Measurements from ENCODE around the gene ATP8B4. TPM values are rescaled to one million over a fixed set of nuclear protein-coding genes. Genes with fewer than 3 reads are reported as not detected.

ATP8B4 gene
- total and polyA plus RNA-seq, 2 donors (not counting 3 experiments of a cell fraction or from before 2014, with no cell fraction given): not detected

- Histone ChIP-seq H3K4me3 (replicated peaks in 1 of 3; ENCODE audit: insufficient read depth in 1 of 3, low read depth in 1 of 3, low read length in 3 of 3) (no peak overlapping the region), H3K4me1 (ENCODE audit: control insufficient read depth, extremely low read depth, insufficient read depth, low read length) (peaks cover 5% of the 10 kb centered on the region), H2AFZ (ENCODE audit: low read depth, low read length) (no peak overlapping the region), H3K9ac (replicated peaks; ENCODE audit: extremely low read depth, insufficient read depth, low read length) (no peak overlapping the region), H4K20me1 (replicated peaks; ENCODE audit: control insufficient read depth, extremely low read depth, insufficient read depth, low read length) (no peaks in the 10 kb centered on the region), H3K79me2 (ENCODE audit: control insufficient read depth, insufficient read depth, low read length) (no peaks in the 10 kb centered on the region), H3K4me2 (ENCODE audit: insufficient read depth, low read length) (no peak overlapping the region), H3K9me3 (replicated peaks; ENCODE audit: control insufficient read depth, insufficient read depth, low read length) (no peaks in the 10 kb centered on the region), H3K27me3 (ENCODE audit: control insufficient read depth in 2 of 2, insufficient read depth in 2 of 2, low read length in 2 of 2) (no peaks in the 10 kb centered on the region), H3K9me1 (replicated peaks; ENCODE audit: control insufficient read depth, extremely low read depth, insufficient read depth, low read length) (no peaks in the 10 kb centered on the region), H3K36me3 (ENCODE audit: control insufficient read depth in 2 of 2, extremely low read depth in 1 of 2, insufficient read depth in 2 of 2, low read length in 2 of 2) (no peaks in the 10 kb centered on the region), H3K27ac (ENCODE audit: insufficient read depth, low read depth, low read length) (no peak overlapping the region)
- intact Hi-C loops (cut with micrococcal nuclease) (loop anchor here (10.0 kb wide), 1 partner anchor 987 kb away; the partner anchor contains the start of gene COPS2), dilution Hi-C loops (cut with MboI; ENCODE audit: extremely low pct_ligation_motif_present, low sequenced_read_pairs) (no loop called here)
- ChIA-PET POLR2A (no interaction called here), CTCF (no interaction called here)
- BruUV-seq (replicated peaks): no TSS peak
- FAIRE-seq (no peak), DNase-seq (ENCODE audit: low read depth, low spot score) (no peak)
- TF ChIP-seq, protein P1, sequence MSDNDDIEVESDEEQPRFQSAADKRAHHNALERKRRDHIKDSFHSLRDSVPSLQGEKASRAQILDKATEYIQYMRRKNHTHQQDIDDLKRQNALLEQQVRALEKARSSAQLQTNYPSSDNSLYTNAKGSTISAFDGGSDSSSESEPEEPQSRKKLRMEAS (IDR thresholded peaks at IDR 0.05; ENCODE audit: insufficient read depth, insufficient read length): no peak
- TF ChIP-seq FOS (IDR thresholded peaks at IDR 0.05; ENCODE audit: borderline replicate concordance, insufficient read depth, low read length) (no peak), MYC (IDR thresholded peaks at IDR 0.05; ENCODE audit: low read depth, low read length) (no peak), JUN (IDR thresholded peaks at IDR 0.05; ENCODE audit: borderline replicate concordance, insufficient read depth, insufficient read length, low read depth) (no peak), GATA2 (IDR thresholded peaks at IDR 0.05; ENCODE audit: insufficient read depth, insufficient read length, low read depth, low read length) (no peak), EZH2 (IDR thresholded peaks at IDR 0.05; ENCODE audit: borderline replicate concordance, low read depth, low read length, severe bottlenecking) (no peak), POLR2A (IDR thresholded peaks at IDR 0.05; ENCODE audit: low read depth, low read length) (no peak), POLR2AphosphoS5 (IDR thresholded peaks at IDR 0.05; ENCODE audit: insufficient read depth, low read depth, low read length) (no peak)
- TF ChIP-seq, protein P2, sequence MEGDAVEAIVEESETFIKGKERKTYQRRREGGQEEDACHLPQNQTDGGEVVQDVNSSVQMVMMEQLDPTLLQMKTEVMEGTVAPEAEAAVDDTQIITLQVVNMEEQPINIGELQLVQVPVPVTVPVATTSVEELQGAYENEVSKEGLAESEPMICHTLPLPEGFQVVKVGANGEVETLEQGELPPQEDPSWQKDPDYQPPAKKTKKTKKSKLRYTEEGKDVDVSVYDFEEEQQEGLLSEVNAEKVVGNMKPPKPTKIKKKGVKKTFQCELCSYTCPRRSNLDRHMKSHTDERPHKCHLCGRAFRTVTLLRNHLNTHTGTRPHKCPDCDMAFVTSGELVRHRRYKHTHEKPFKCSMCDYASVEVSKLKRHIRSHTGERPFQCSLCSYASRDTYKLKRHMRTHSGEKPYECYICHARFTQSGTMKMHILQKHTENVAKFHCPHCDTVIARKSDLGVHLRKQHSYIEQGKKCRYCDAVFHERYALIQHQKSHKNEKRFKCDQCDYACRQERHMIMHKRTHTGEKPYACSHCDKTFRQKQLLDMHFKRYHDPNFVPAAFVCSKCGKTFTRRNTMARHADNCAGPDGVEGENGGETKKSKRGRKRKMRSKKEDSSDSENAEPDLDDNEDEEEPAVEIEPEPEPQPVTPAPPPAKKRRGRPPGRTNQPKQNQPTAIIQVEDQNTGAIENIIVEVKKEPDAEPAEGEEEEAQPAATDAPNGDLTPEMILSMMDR (IDR thresholded peaks at IDR 0.05; ENCODE audit: extremely low read depth in 1 of 2, insufficient read depth in 1 of 2, low read depth in 1 of 2, low read length in 2 of 2): no peak
Measured at GRCh38 chr15:50141856-50142255, 22.8 kb upstream of the ATP8B4 start.

All from endothelial cell of umbilical vein (primary cell).